ENCODE measurements around the gene USP46. TPM values are rescaled to one million over a fixed set of nuclear protein-coding genes. Genes with fewer than 3 reads are reported as not detected.

Gene USP46
- total and polyA plus RNA-seq, 2 of the 8 experiments (the other 6 are each of a cell fraction or from before 2014, with no cell fraction given): 10.6 to 62.4 TPM

DNA sequence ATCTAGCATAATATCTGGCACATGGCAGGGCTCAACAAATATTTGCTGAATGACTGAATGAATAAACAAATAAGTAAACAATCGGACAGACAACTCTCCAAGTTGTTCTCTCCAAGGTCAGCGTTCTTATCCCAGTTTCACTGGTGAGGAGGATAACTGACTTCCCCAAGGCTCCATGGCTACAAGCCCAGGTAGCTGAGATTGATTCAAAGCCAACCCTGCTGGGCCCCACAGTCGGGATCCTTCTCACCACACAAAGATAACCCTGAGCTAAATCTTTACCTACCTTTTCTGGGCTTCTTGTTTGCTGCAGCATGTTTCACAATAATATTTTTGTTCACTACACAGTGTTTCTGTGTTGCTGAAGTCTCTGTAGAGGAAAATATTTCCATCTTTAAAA, 54.9 kb downstream of the USP46 start:
- Histone ChIP-seq H3K9me3 (ENCODE audit: insufficient read depth in 2 of 2, low read depth in 1 of 2, low read length in 1 of 2) (no peaks in the 10 kb centered on the region), H4K20me1 (replicated peaks in 1 of 2; ENCODE audit: control insufficient read depth in 1 of 2, insufficient read depth in 2 of 2, low read length in 2 of 2) (peaks cover 0 to 5% of the 10 kb centered on the region in 2 experiments), H2AFZ (ENCODE audit: low read length) (no peak overlapping the region), H4K91ac (replicated peaks; ENCODE audit: insufficient read length, low read length) (no peak overlapping the region), H3K14ac (ENCODE audit: insufficient read length) (no peak overlapping the region), H3K36me3 (ENCODE audit: control insufficient read depth in 2 of 4, insufficient read depth in 4 of 4, low read length in 3 of 4) (peaks cover 4 to 56% (median 31%) of the 10 kb centered on the region in 4 experiments; a peak in 7 of 8 replicates), H3K4me3 (ENCODE audit: extremely low read depth in 1 of 4, insufficient read depth in 2 of 4, low read depth in 3 of 4, low read length in 4 of 4) (no peak overlapping the region), H2BK5ac (ENCODE audit: low read depth, low read length) (no peak overlapping the region), H3K4ac (replicated peaks; ENCODE audit: insufficient read length, low read depth, low read length) (no peak overlapping the region), H3K4me2 (ENCODE audit: insufficient read depth in 1 of 2, low read depth in 2 of 2, low read length in 2 of 2) (no peak overlapping the region), H4K8ac (ENCODE audit: extremely low read depth, insufficient read depth, low read length) (no peak overlapping the region), H3K4me1 (replicated peaks in 1 of 4; ENCODE audit: control insufficient read depth in 3 of 4, insufficient read depth in 4 of 4, low read length in 3 of 4) (no peaks in the 10 kb centered on the region), H2BK20ac (ENCODE audit: low read length) (no peak overlapping the region), H3K79me2 (ENCODE audit: control insufficient read depth in 1 of 2, insufficient read depth in 2 of 2, low read length in 2 of 2) (no peaks in the 10 kb centered on the region), H2AK5ac (ENCODE audit: low read depth, low read length) (no peak overlapping the region), H3K56ac (replicated peaks; ENCODE audit: insufficient read length, low read depth, low read length) (no peak overlapping the region), H4K5ac (ENCODE audit: insufficient read length, low read depth, low read length) (no peak overlapping the region), H3K23me2 (ENCODE audit: low read depth, low read length) (no peaks in the 10 kb centered on the region), H3K27me3 (replicated peaks in 1 of 4; ENCODE audit: control insufficient read depth in 3 of 4, extremely low read depth in 1 of 4, insufficient read depth in 3 of 4, low read length in 3 of 4) (no peaks in the 10 kb centered on the region), H3K27ac (ENCODE audit: low read depth, low read length) (no peak overlapping the region), H3K9ac (replicated peaks in 1 of 4; ENCODE audit: extremely low read depth in 1 of 4, low read depth in 3 of 4, low read length in 3 of 4) (no peak overlapping the region), H2BK15ac (ENCODE audit: low read length) (no peak overlapping the region), H3K79me1 (ENCODE audit: low read depth, low read length) (no peaks in the 10 kb centered on the region), H3K23ac (ENCODE audit: insufficient read length) (no peak overlapping the region), H2BK12ac (ENCODE audit: low read depth, low read length) (no peak overlapping the region), H2BK120ac (replicated peaks; ENCODE audit: low read depth, low read length) (no peak overlapping the region), H3K18ac (ENCODE audit: extremely low read depth, low read length) (no peak overlapping the region)
- no peak for TF ChIP-seq RNF2 (IDR thresholded peaks at IDR 0.05; ENCODE audit: borderline replicate concordance, low read depth, low read length, missing control alignments, poor library complexity, severe bottlenecking)
- POLR2A ChIA-PET (ENCODE audit: partially characterized antibody): interaction anchor here (0.6 to 1.3 kb wide), 2 partner anchors 22 to 43 kb away, joined by 3 read pairs; no protein-coding TSS in a partner anchor
- FAIRE-seq (no peak), DNase-seq (ENCODE audit: low read depth in 1 of 2, low spot score in 2 of 2) (no peak)
- CTCF ChIA-PET (ENCODE audit: partially characterized antibody): interaction anchor here (0.9 to 1.7 kb wide), 2 partner anchors 13 to 15 kb away, joined by 3 read pairs; no protein-coding TSS in a partner anchor
- WGBS, 2 experiments (ENCODE audit: extremely low coverage in 1 of 2, insufficient coverage in 1 of 2, insufficient read length in 1 of 2, insufficient replicate concordance in 2 of 2, low coverage in 1 of 2, low lambda C conversion rate in 2 of 2, missing lambda C conversion rate in 1 of 2): 96% methylated on average over 3 of the region's 3 CpGs; no CpG with 5 or more reads in 1 of the 2 experiments
